MM.1S (cell line): Measurements from ENCODE around the gene PPP2R5E.

Experiments used
- DNase-seq: peaks from one replicate; pipeline ENCODE4 v3.0.0-alpha.2; 2015
- H2AFZ ChIP-seq: fragments of 300-600 bp; sonication (generic); 2 replicates; pipeline ENCODE4 v1.6.0; 2016; ENCODE audit warnings: antibody characterized with exemption, low read length
- H3F3A ChIP-seq: fragments of 300-600 bp; sonication (generic); 2 replicates; pipeline ENCODE4 v1.6.1; 2016; ENCODE audit warnings: mild to moderate bottlenecking, antibody characterized with exemption, low read length, moderate library complexity, mixed read lengths; ENCODE audit not compliant: insufficient read depth
- H3K27ac ChIP-seq: fragments of 300-600 bp; sonication (generic); 2 replicates; pipeline ENCODE4 v1.5.1; 2016; ENCODE audit warnings: mild to moderate bottlenecking, low read length
- H3K27me3 ChIP-seq: fragments of 300-600 bp; sonication (generic); replicated peaks from 2 replicates; pipeline ENCODE4 v1.6.0; 2016; ENCODE audit warnings: low read length; ENCODE audit not compliant: insufficient read depth
- H3K36me3 ChIP-seq: fragments of 300-600 bp; sonication (generic); replicated peaks from 2 replicates; pipeline ENCODE4 v1.6.1; 2016; ENCODE audit warnings: mild to moderate bottlenecking, low read length, mixed read lengths; ENCODE audit not compliant: insufficient read depth
- H3K4me1 ChIP-seq: fragments of 300-600 bp; sonication (generic); 2 replicates; pipeline ENCODE4 v1.6.1; 2016; ENCODE audit warnings: low read length, mixed read lengths
- H3K4me2 ChIP-seq: fragments of 300-600 bp; sonication (generic); 2 replicates; pipeline ENCODE4 v1.6.0; 2016; ENCODE audit warnings: low read depth, low read length
- H3K4me3 ChIP-seq: fragments of 300-600 bp; sonication (generic); 2 replicates; pipeline ENCODE4 v1.5.1; 2016; ENCODE audit warnings: low read length, mixed read lengths
- H3K79me2 ChIP-seq: fragments of 300-600 bp; sonication (generic); 2 replicates; pipeline ENCODE4 v1.6.1; 2016; ENCODE audit warnings: mixed run types, low read length, mixed read lengths
- H3K9ac ChIP-seq: fragments of 300-600 bp; sonication (generic); 2 replicates; pipeline ENCODE4 v1.6.1; 2016; ENCODE audit warnings: low read length, mixed read lengths
- H3K9me2 ChIP-seq: fragments of 300-600 bp; sonication (generic); replicated peaks from 2 replicates; pipeline ENCODE4 v1.6.1; 2016; ENCODE audit warnings: mild to moderate bottlenecking, low read length, mixed read lengths; ENCODE audit not compliant: insufficient read depth
- H3K9me3 ChIP-seq: fragments of 300-600 bp; sonication (generic); replicated peaks from 2 replicates; pipeline ENCODE4 v1.6.1; 2016; ENCODE audit warnings: mild to moderate bottlenecking, low read length, mixed read lengths; ENCODE audit not compliant: insufficient read depth
- H4K20me1 ChIP-seq: fragments of 300-600 bp; sonication (generic); 2 replicates; pipeline ENCODE4 v1.6.1; 2016; ENCODE audit warnings: mild to moderate bottlenecking, low read length, moderate library complexity, mixed read lengths; ENCODE audit not compliant: insufficient read depth
- EZH2 ChIP-seq: fragments of 300-600 bp; sonication (generic); optimal IDR thresholded peaks from 2 replicates; pipeline ENCODE3; 2017; ENCODE audit warnings: low read depth, mild to moderate bottlenecking, antibody characterized with exemption, low read length, mixed read lengths
- EZH2phosphoT487 ChIP-seq: fragments of 300-600 bp; sonication (generic); IDR thresholded peaks from 2 replicates; pipeline ENCODE4 v1.6.1; 2018; ENCODE audit warnings: antibody characterized with exemption, low read length
- TF ChIP-seq, protein P1 (sequence below): fragments of 300-600 bp; sonication (generic); IDR thresholded peaks from 2 replicates; pipeline ENCODE4 v1.5.1; 2016; ENCODE audit warnings: antibody characterized with exemption, low read length, mixed read lengths

PPP2R5E gene

DNA sequence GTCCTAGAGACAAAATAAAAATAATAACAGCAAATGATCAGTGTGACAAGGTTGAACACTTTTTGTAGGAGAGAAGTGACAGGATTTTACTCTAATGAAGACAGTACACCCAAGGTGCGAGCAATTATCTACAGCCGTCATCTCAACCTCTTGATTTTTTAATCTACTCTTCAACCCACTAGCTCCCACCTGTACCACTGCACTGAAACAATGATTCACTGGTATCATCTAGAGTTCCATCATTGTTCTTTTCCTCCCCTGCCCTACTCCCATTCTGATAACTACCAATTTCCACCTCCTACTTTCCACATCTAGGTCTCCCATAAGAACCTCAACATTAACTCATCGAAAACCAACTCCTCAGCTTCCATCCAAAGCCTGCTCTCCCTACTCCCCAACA lies 99.8 kb downstream of the PPP2R5E start:
- no peak overlapping the region for H3K4me3 ChIP-seq
- H3K27ac ChIP-seq = no peak overlapping the region
- H3K4me1 ChIP-seq = peaks cover 3% of the 10 kb centered on the region; the same call in 1 of the 2 replicates
- H3K4me2 ChIP-seq = no peak overlapping the region
- H3K27me3 ChIP-seq = no peaks in the 10 kb centered on the region
- H3K9me3 ChIP-seq = no peaks in the 10 kb centered on the region
- DNase-seq = no peak
- H3F3A ChIP-seq = no peaks in the 10 kb centered on the region
- no peaks in the 10 kb centered on the region for H4K20me1 ChIP-seq
- no peak overlapping the region for H3K9ac ChIP-seq
- H3K36me3 ChIP-seq = no peaks in the 10 kb centered on the region
- peaks cover 40% of the 10 kb centered on the region for H3K79me2 ChIP-seq
- no peak overlapping the region for H2AFZ ChIP-seq
- no peaks in the 10 kb centered on the region for H3K9me2 ChIP-seq
- TF ChIP-seq, protein P1, sequence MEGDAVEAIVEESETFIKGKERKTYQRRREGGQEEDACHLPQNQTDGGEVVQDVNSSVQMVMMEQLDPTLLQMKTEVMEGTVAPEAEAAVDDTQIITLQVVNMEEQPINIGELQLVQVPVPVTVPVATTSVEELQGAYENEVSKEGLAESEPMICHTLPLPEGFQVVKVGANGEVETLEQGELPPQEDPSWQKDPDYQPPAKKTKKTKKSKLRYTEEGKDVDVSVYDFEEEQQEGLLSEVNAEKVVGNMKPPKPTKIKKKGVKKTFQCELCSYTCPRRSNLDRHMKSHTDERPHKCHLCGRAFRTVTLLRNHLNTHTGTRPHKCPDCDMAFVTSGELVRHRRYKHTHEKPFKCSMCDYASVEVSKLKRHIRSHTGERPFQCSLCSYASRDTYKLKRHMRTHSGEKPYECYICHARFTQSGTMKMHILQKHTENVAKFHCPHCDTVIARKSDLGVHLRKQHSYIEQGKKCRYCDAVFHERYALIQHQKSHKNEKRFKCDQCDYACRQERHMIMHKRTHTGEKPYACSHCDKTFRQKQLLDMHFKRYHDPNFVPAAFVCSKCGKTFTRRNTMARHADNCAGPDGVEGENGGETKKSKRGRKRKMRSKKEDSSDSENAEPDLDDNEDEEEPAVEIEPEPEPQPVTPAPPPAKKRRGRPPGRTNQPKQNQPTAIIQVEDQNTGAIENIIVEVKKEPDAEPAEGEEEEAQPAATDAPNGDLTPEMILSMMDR = no peak
- TF ChIP-seq EZH2 (no peak), EZH2phosphoT487 (no peak)

DNA sequence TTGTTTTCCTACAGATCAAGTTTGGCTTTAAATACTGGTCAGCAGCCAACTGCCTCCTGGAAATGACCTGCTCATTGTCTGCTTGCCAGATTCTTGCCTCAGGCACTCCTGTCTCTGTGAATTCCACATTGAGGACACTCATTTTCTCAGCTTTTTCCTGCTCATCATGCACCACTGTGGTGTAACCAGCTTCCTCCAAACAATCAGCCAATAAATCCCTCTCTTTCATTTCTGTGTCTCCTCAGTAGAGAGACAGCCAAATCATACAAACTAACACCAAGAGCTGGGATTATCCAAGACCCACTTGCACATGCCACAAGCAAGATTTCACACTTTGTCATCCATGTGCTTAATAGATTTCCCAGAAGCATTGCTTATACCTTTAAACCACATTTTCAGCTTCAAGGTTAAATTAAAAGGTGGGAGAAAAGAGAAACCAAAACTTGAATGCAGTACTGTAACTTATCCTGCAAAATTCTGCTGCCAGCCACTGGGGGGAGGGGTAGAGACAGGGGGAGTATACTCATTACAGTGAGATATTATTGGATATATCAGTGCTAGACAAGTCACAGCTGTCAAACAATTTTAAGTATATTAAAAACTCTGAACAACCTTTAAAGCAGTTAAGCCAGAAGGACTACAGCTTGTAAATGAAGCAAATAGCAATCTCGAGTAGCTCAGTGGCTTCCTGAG lies 105.0 kb downstream of the PPP2R5E start:
- peak; percentile 66 for DNase-seq
- Histone ChIP-seq H2AFZ (0 out of 2 replicates have a peak overlapping the region, but pooled peaks have one; percentile 12), H4K20me1 (no peaks in the 10 kb centered on the region), H3K27me3 (no peaks in the 10 kb centered on the region), H3K9me2 (no peaks in the 10 kb centered on the region), H3K4me3 (peak overlapping the region; percentile 54), H3K27ac (peak overlapping the region; percentile 71), H3K79me2 (peaks cover 60% of the 10 kb centered on the region), H3K9ac (peak overlapping the region; percentile 54), H3K4me2 (peak overlapping the region; percentile 87), H3K4me1 (peaks cover 9% of the 10 kb centered on the region), H3F3A (no peaks in the 10 kb centered on the region), H3K9me3 (no peaks in the 10 kb centered on the region), H3K36me3 (no peaks in the 10 kb centered on the region)
- no peak for TF ChIP-seq EZH2
- TF ChIP-seq, protein P1 = peak; percentile 41

- Histone ChIP-seq H2AFZ (no peak overlapping the region), H3K4me2 (no peak overlapping the region), H3K4me3 (no peak overlapping the region), H3K9me3 (no peaks in the 10 kb centered on the region), H3K9me2 (no peaks in the 10 kb centered on the region), H3K9ac (no peak overlapping the region), H4K20me1 (no peaks in the 10 kb centered on the region), H3K36me3 (no peaks in the 10 kb centered on the region), H3K79me2 (peaks cover 63% of the 10 kb centered on the region), H3F3A (no peaks in the 10 kb centered on the region), H3K27ac (no peak overlapping the region), H3K4me1 (peaks cover 9% of the 10 kb centered on the region), H3K27me3 (no peaks in the 10 kb centered on the region)
- TF ChIP-seq, protein P1 = no peak
- TF ChIP-seq EZH2 (no peak), EZH2phosphoT487 (no peak)
- DNase-seq = no peak
These were observed 106.7 kb downstream of the PPP2R5E start for GRCh38 chr14:63436286-63437098.
